SK-N-SH (cell line): ENCODE results near the gene RAD51B. TPM values are rescaled to one million over a fixed set of nuclear protein-coding genes. Genes with fewer than 3 reads are reported as not detected.

Experiments used
- CTCF ChIA-PET: fragments of 300-600, 350-600 bp; formaldehyde crosslinking; extraction: SDS; loops from one replicate; lab custom pipeline; 2021; lab: Yijun Ruan, JAX
- POLR2A ChIA-PET: fragments of 350-600 bp; sonication (Branson Sonifier 250); formaldehyde crosslinking; extraction: SDS; loops from one replicate; lab custom pipeline; 2020; ENCODE audit warnings: antibody characterized with exemption, inconsistent platforms; lab: Yijun Ruan, JAX
- DNase-seq: peaks from one replicate; pipeline ENCODE4 v3.0.0; 2012
- H2AFZ ChIP-seq: fragments of 200-600 bp; sonication (generic); 2 replicates; pipeline ENCODE4 v1.8.1; 2016; ENCODE audit warnings: antibody characterized with exemption, mild to moderate bottlenecking, low read depth
- H3F3A ChIP-seq: fragments of 200-600 bp; sonication (generic); replicated peaks from 2 replicates; pipeline ENCODE3; 2016; ENCODE audit warnings: antibody characterized with exemption, mild to moderate bottlenecking; ENCODE audit not compliant: insufficient read depth
- H3K27ac ChIP-seq, 2 experiments: fragments of 200-500 bp in 1 of 2; fragments of 200-600 bp in 1 of 2; sonication (Bioruptor generic) in 1 of 2; sonication (generic), shearing (Covaris generic) in 1 of 2; 2 replicates each; pipeline versions ENCODE4 v1.5.1 to v1.6.1; 2014 to 2016; ENCODE audit warnings: low read depth in 2 of 2, inconsistent platforms in 1 of 2, low read length in 1 of 2, mild to moderate bottlenecking in 1 of 2, mixed read lengths in 1 of 2
- H3K27me3 ChIP-seq: fragments of 200-600 bp; sonication (generic), shearing (Covaris generic); 2 replicates; pipeline ENCODE4 v1.6.1; 2016; ENCODE audit warnings: mixed run types; ENCODE audit not compliant: insufficient read depth
- H3K36me3 ChIP-seq, 2 experiments: fragments of 200-500 bp in 1 of 2; fragments of 200-600 bp in 1 of 2; sonication (Bioruptor generic) in 1 of 2; sonication (generic) in 1 of 2; replicated peaks in 1 of 2; 2 replicates each; pipeline versions ENCODE3 to v1.5.1; 2014 to 2016; ENCODE audit warnings: low read length in 1 of 2, mild to moderate bottlenecking in 1 of 2; ENCODE audit not compliant: insufficient read depth in 2 of 2, control insufficient read depth in 1 of 2
- H3K4me1 ChIP-seq, 2 experiments: fragments of 200-500 bp in 1 of 2; fragments of 200-600 bp in 1 of 2; sonication (Bioruptor generic) in 1 of 2; sonication (generic), shearing (Covaris generic) in 1 of 2; 2 replicates each; pipeline versions ENCODE4 v1.5.1 to v1.6.1; 2014 to 2016; ENCODE audit warnings: low read depth in 1 of 2, low read length in 1 of 2, mixed run types in 1 of 2; ENCODE audit not compliant: insufficient read depth in 2 of 2, control insufficient read depth in 1 of 2
- H3K4me2 ChIP-seq: fragments of 200-600 bp; sonication (generic), shearing (Covaris generic); 2 replicates; pipeline ENCODE4 v1.6.1; 2017; ENCODE audit warnings: mixed run types
- H3K4me3 ChIP-seq, 2 experiments: fragments of 200-500 bp in 1 of 2; fragments of 200-600 bp in 1 of 2; sonication (Bioruptor generic) in 1 of 2; sonication (generic), shearing (Covaris generic) in 1 of 2; 2 replicates each; pipeline versions ENCODE4 v1.5.1 to v1.8.1; 2014 to 2016; ENCODE audit warnings: low read depth in 2 of 2, inconsistent platforms in 1 of 2, low read length in 1 of 2, mild to moderate bottlenecking in 1 of 2, mixed read lengths in 1 of 2, moderate library complexity in 1 of 2
- H3K79me2 ChIP-seq: fragments of 200-600 bp; sonication (generic); 2 replicates; pipeline ENCODE4 v1.8.1; 2017; ENCODE audit warnings: mild to moderate bottlenecking; ENCODE audit not compliant: insufficient read depth
- H3K9ac ChIP-seq: fragments of 200-600 bp; sonication (generic); 2 replicates; pipeline ENCODE4 v1.6.1; 2017; ENCODE audit warnings: mixed run types
- H3K9me2 ChIP-seq: fragments of 200-600 bp; sonication (generic); 2 replicates; pipeline ENCODE4 v1.6.1; 2017; ENCODE audit warnings: mixed run types
- H3K9me3 ChIP-seq: fragments of 200-600 bp; sonication (generic); 2 replicates; pipeline ENCODE4 v1.6.1; 2017; ENCODE audit warnings: mixed run types, mild to moderate bottlenecking, moderate library complexity
- H4K20me1 ChIP-seq: fragments of 200-600 bp; sonication (generic); 2 replicates; pipeline ENCODE4 v1.6.1; 2017; ENCODE audit warnings: mild to moderate bottlenecking, mixed run types; ENCODE audit not compliant: insufficient read depth
- CHD2 ChIP-seq: fragments of 150-350 bp; IDR thresholded peaks from 2 replicates; pipeline ENCODE4 v1.6.1; 2018; ENCODE audit warnings: low read length; ENCODE audit not compliant: partially characterized antibody
- CTCF ChIP-seq: fragments of 200-600 bp; sonication (generic); IDR thresholded peaks from 2 replicates; pipeline ENCODE4 v1.6.1; 2017; ENCODE audit warnings: antibody characterized with exemption, mild to moderate bottlenecking, moderate library complexity
- ELF1 ChIP-seq: IDR thresholded peaks from 2 replicates; pipeline ENCODE4 v1.4.0; 2012
- FOXJ3 ChIP-seq: sonication (generic); formaldehyde crosslinking; IDR thresholded peaks from 2 replicates; pipeline ENCODE4 v1.5.1; 2020; ENCODE audit warnings: mild to moderate bottlenecking, missing genetic modification reagents
- FOXM1 ChIP-seq: IDR thresholded peaks from 2 replicates; pipeline ENCODE4 v1.4.0; 2012; ENCODE audit warnings: low read depth, mild to moderate bottlenecking
- IRF3 ChIP-seq: fragments of 150-350 bp; IDR thresholded peaks from 2 replicates; pipeline ENCODE4 v1.6.1; 2016; ENCODE audit warnings: mild to moderate bottlenecking, low read depth, low read length
- JUND ChIP-seq: IDR thresholded peaks from 2 replicates; pipeline ENCODE4 v1.4.0; 2012
- MAX ChIP-seq: IDR thresholded peaks from 2 replicates; pipeline ENCODE4 v1.4.0; 2012; ENCODE audit warnings: low read depth
- MEF2A ChIP-seq: IDR thresholded peaks from 2 replicates; pipeline ENCODE4 v1.4.0; 2012; ENCODE audit warnings: low read depth, borderline replicate concordance
- NRF1 ChIP-seq: IDR thresholded peaks from 2 replicates; pipeline ENCODE4 v1.6.1; 2012; ENCODE audit warnings: low read depth, mild to moderate bottlenecking, low read length
- POLR2AphosphoS5 ChIP-seq: IDR thresholded peaks from 2 replicates; pipeline ENCODE4 v1.6.1; 2012; ENCODE audit warnings: low read depth, low read length
- REST ChIP-seq: IDR thresholded peaks from 2 replicates; pipeline ENCODE4 v1.6.1; 2012; ENCODE audit warnings: mild to moderate bottlenecking, low read depth, low read length, moderate library complexity
- RFX5 ChIP-seq: IDR thresholded peaks from 2 replicates; pipeline ENCODE4 v1.6.1; 2012; ENCODE audit warnings: mild to moderate bottlenecking, improper control_type of control experiment, low read length
- RXRA ChIP-seq: IDR thresholded peaks from 2 replicates; pipeline ENCODE4 v1.4.0; 2012; ENCODE audit warnings: low read depth, mild to moderate bottlenecking, borderline replicate concordance
- SMC3 ChIP-seq: IDR thresholded peaks from 2 replicates; pipeline ENCODE4 v1.6.1; 2012; ENCODE audit warnings: low read depth, low read length, improper control_type of control experiment
- TCF12 ChIP-seq: IDR thresholded peaks from 2 replicates; pipeline ENCODE4 v1.4.0; 2012
- YY1 ChIP-seq: IDR thresholded peaks from 2 replicates; pipeline ENCODE4 v1.4.0; 2012; ENCODE audit warnings: low read depth, mild to moderate bottlenecking
- ZBTB33 ChIP-seq: IDR thresholded peaks from 2 replicates; pipeline ENCODE4 v1.4.0; 2012; ENCODE audit warnings: low read depth, borderline replicate concordance
- WGBS: methylation state at CpG from one replicate; pipeline ENCODE4 v1.1.6; 2017; ENCODE audit warnings: low lambda C conversion rate; 5-methylcytosine and 5-hydroxymethylcytosine counted together
- polyA plus RNA-seq, 3 experiments: library from polyadenylated mRNA; depleted of rRNA; stranded (reverse); fragments of >200 nt; gene quantifications; 2 replicates each; pipeline ENCODE4 v1.2.3, GENCODE V29; 2012

Gene RAD51B
- polyA plus RNA-seq, 1 of the 3 experiments (the other 2 are of a cell fraction), result 6.0 TPM

- H3K4me1 ChIP-seq, result no peaks in the 10 kb centered on the region
- H3F3A ChIP-seq, result peaks cover 3% of the 10 kb centered on the region
- no peak overlapping the region for H3K9ac ChIP-seq
- 94% methylated on average over 8 of the region's 8 CpGs for WGBS
- DNase-seq, result no peak
- no peak overlapping the region for H3K4me3 ChIP-seq
- no peaks in the 10 kb centered on the region for H4K20me1 ChIP-seq
- TF ChIP-seq MAX (no peak), CTCF (no peak), RFX5 (no peak), NRF1 (no peak), JUND (no peak)
- ChIA-PET POLR2A (no interaction called here), CTCF (no interaction called here)
- no peak overlapping the region for H2AFZ ChIP-seq
- H3K27me3 ChIP-seq, result no peaks in the 10 kb centered on the region
- no peaks in the 10 kb centered on the region for H3K9me2 ChIP-seq
- H3K9me3 ChIP-seq, result no peaks in the 10 kb centered on the region
- no peak overlapping the region for H3K27ac ChIP-seq
- no peaks in the 10 kb centered on the region for H3K79me2 ChIP-seq
- no peak overlapping the region for H3K4me2 ChIP-seq
- H3K36me3 ChIP-seq, result no peaks in the 10 kb centered on the region
Measured at GRCh38 chr14:67831113-67831512, 11.5 kb downstream of the RAD51B start.

GRCh38 chr14:67833403-67833802, 13.8 kb downstream of the RAD51B start:
- DNase-seq, result no peak
- no peaks in the 10 kb centered on the region for H3K27me3 ChIP-seq
- H3K4me2 ChIP-seq, result no peak overlapping the region
- H3K79me2 ChIP-seq, result no peaks in the 10 kb centered on the region
- no peaks in the 10 kb centered on the region for H3K9me3 ChIP-seq
- H3K4me1 ChIP-seq, result no peaks in the 10 kb centered on the region
- WGBS, result 87% methylated on average over 1 of the region's 1 CpG
- CTCF ChIA-PET, result interaction anchor here (1.1 to 1.3 kb wide), 2 partner anchors 9 to 1010 kb away, joined by 3 read pairs; no protein-coding TSS in a partner anchor
- no peaks in the 10 kb centered on the region for H4K20me1 ChIP-seq
- H3K9ac ChIP-seq, result no peak overlapping the region
- H3K4me3 ChIP-seq, result no peak overlapping the region
- H3F3A ChIP-seq, result peaks cover 3% of the 10 kb centered on the region
- H3K9me2 ChIP-seq, result no peaks in the 10 kb centered on the region
- POLR2A ChIA-PET, result no interaction called here
- H3K27ac ChIP-seq, result no peak overlapping the region
- no peaks in the 10 kb centered on the region for H3K36me3 ChIP-seq
- TF ChIP-seq FOXJ3 (CRISPR knock-in tag), result no peak
- no peak for TF ChIP-seq IRF3
- TF ChIP-seq RXRA, result no peak
- TF ChIP-seq ZBTB33, result no peak
- TF ChIP-seq JUND, result no peak
- no peak for TF ChIP-seq TCF12
- TF ChIP-seq REST, result no peak
- TF ChIP-seq SMC3, result no peak
- no peak for TF ChIP-seq ELF1
- TF ChIP-seq MEF2A, result no peak
- no peak for TF ChIP-seq CHD2
- TF ChIP-seq FOXM1, result no peak
- no peak for TF ChIP-seq YY1
- no peak for TF ChIP-seq POLR2AphosphoS5
- no peak overlapping the region for H2AFZ ChIP-seq
